Measurements from ENCODE around the gene CCDC157.

CCDC157 gene

GRCh38 chr22:30416403-30416802, 59.6 kb downstream of the CCDC157 start:
- Histone ChIP-seq H3K4me3 (replicated peaks; ENCODE audit: insufficient read depth, low read length) (no peak overlapping the region), H3K27me3 (ENCODE audit: insufficient read depth, poor library complexity, severe bottlenecking) (no peaks in the 10 kb centered on the region), H3K27ac (replicated peaks) (no peak overlapping the region)
- TF ChIP-seq CTCF (IDR thresholded peaks at IDR 0.05; ENCODE audit: insufficient read depth, low read length) (no peak), GABPA (IDR thresholded peaks at IDR 0.05; ENCODE audit: low read depth) (no peak), REST (IDR thresholded peaks at IDR 0.05; ENCODE audit: insufficient replicate concordance, low read depth) (no peak), SPI1 (IDR thresholded peaks at IDR 0.05; ENCODE audit: borderline replicate concordance, low read depth) (no peak), POLR2AphosphoS5 (IDR thresholded peaks at IDR 0.05; ENCODE audit: low read depth) (no peak)
- no peak for DNase-seq (ENCODE audit: low read depth in 1 of 2, low spot score in 1 of 2)

GRCh38 chr22:30416837-30417236, 60.0 kb downstream of the CCDC157 start:
- no peaks in the 10 kb centered on the region for H3K27me3 ChIP-seq (ENCODE audit: insufficient read depth, poor library complexity, severe bottlenecking)
- no peak overlapping the region for H3K27ac ChIP-seq (replicated peaks)
- no peak for TF ChIP-seq GABPA (IDR thresholded peaks at IDR 0.05; ENCODE audit: low read depth)
- TF ChIP-seq POLR2AphosphoS5 (IDR thresholded peaks at IDR 0.05; ENCODE audit: low read depth): no peak
- no peak for TF ChIP-seq REST (IDR thresholded peaks at IDR 0.05; ENCODE audit: insufficient replicate concordance, low read depth)
- no peak for TF ChIP-seq CTCF (IDR thresholded peaks at IDR 0.05; ENCODE audit: insufficient read depth, low read length)
- no peak for TF ChIP-seq SPI1 (IDR thresholded peaks at IDR 0.05; ENCODE audit: borderline replicate concordance, low read depth)
- no peak overlapping the region for H3K4me3 ChIP-seq (replicated peaks; ENCODE audit: insufficient read depth, low read length)
- no peak for DNase-seq (ENCODE audit: low read depth in 1 of 2, low spot score in 1 of 2)

GRCh38 chr22:30420347-30421125, 63.7 kb downstream of the CCDC157 start:
- Histone ChIP-seq H3K27me3 (ENCODE audit: insufficient read depth, poor library complexity, severe bottlenecking) (no peaks in the 10 kb centered on the region), H3K4me3 (replicated peaks; ENCODE audit: insufficient read depth, low read length) (no peak overlapping the region), H3K27ac (replicated peaks) (no peak overlapping the region)
- no peak for TF ChIP-seq CTCF (IDR thresholded peaks at IDR 0.05; ENCODE audit: insufficient read depth, low read length)
- no peak for TF ChIP-seq POLR2AphosphoS5 (IDR thresholded peaks at IDR 0.05; ENCODE audit: low read depth)
- no peak for TF ChIP-seq SPI1 (IDR thresholded peaks at IDR 0.05; ENCODE audit: borderline replicate concordance, low read depth)
- TF ChIP-seq GABPA (IDR thresholded peaks at IDR 0.05; ENCODE audit: low read depth): no peak
- no peak for TF ChIP-seq REST (IDR thresholded peaks at IDR 0.05; ENCODE audit: insufficient replicate concordance, low read depth)
- no peak for DNase-seq (ENCODE audit: low read depth in 1 of 2, low spot score in 1 of 2)
